NCI-H510A treated with DMSO at 0.1 percent for 48 hours (cell line): ENCODE measurements around the gene ITPR2.
"Not testable (repeated sequence)": the region's sequence is repeated elsewhere in the genome, so short reads cannot be mapped to it uniquely, and the experiment has no call there.

Experiments
- DNase-seq: peaks from one replicate; lab custom pipeline; 2025; lab: John Stamatoyannopoulos, UW

ITPR2 gene

GRCh38 chr12:26700430-26700829 is 132.6 kb downstream of the ITPR2 start:
- DNase-seq = no peak

GRCh38 chr12:26699237-26699636 is 133.8 kb downstream of the ITPR2 start:
- no peak for DNase-seq

- no peak for DNase-seq
Measured at GRCh38 chr12:26698186-26698585, 134.8 kb downstream of the ITPR2 start.

- DNase-seq = no peak
Measured at GRCh38 chr12:26697217-26697616, 135.8 kb downstream of the ITPR2 start.

GRCh38 chr12:26696613-26697092 is 136.3 kb downstream of the ITPR2 start:
- DNase-seq = no peak

GRCh38 chr12:26696048-26696612 is 136.9 kb downstream of the ITPR2 start:
- DNase-seq = no peak

- no peak for DNase-seq
Measured at GRCh38 chr12:26694402-26694801, 138.6 kb downstream of the ITPR2 start.

- DNase-seq = no peak
Measured at GRCh38 chr12:26692407-26692806, 140.6 kb downstream of the ITPR2 start.

- DNase-seq = peak; percentile 35
Measured at GRCh38 chr12:26691234-26691970, 141.6 kb downstream of the ITPR2 start.

- no peak for DNase-seq
Measured at GRCh38 chr12:26690601-26691000, 142.4 kb downstream of the ITPR2 start.

GRCh38 chr12:26689281-26689841 is 143.6 kb downstream of the ITPR2 start:
- DNase-seq = no peak

- DNase-seq = no peak
Measured at GRCh38 chr12:26688344-26688904, 144.6 kb downstream of the ITPR2 start.

GRCh38 chr12:26686408-26686807 is 146.6 kb downstream of the ITPR2 start:
- DNase-seq = no peak

- DNase-seq = no peak
Measured at GRCh38 chr12:26684101-26684500, 148.9 kb downstream of the ITPR2 start.

GRCh38 chr12:26683443-26683842 is 149.6 kb downstream of the ITPR2 start:
- no peak for DNase-seq

- DNase-seq = no peak
Measured at GRCh38 chr12:26680727-26681455, 152.1 kb downstream of the ITPR2 start.

GRCh38 chr12:26678697-26679660 is 154.0 kb downstream of the ITPR2 start:
- DNase-seq = no peak

- not testable (repeated sequence) for DNase-seq
Measured at GRCh38 chr12:26671487-26671886, 161.5 kb downstream of the ITPR2 start.

- DNase-seq = no peak
Measured at GRCh38 chr12:26668847-26669246, 164.1 kb downstream of the ITPR2 start.

GRCh38 chr12:26668230-26668629 is 164.8 kb downstream of the ITPR2 start:
- DNase-seq = no peak

- DNase-seq = no peak
Measured at GRCh38 chr12:26666286-26666685, 166.7 kb downstream of the ITPR2 start.
